Urinary bladder (tissue), 4 donors: ENCODE results near the gene WNT9A. TPM values are rescaled to one million over a fixed set of nuclear protein-coding genes. Genes with fewer than 3 reads are reported as not detected.

Experiments used
- DNase-seq: peaks from one replicate; pipeline ENCODE4 v3.0.0-alpha.2; 2015; ENCODE audit errors: extremely low spot score
- H3K27ac ChIP-seq: one replicate; pipeline ENCODE4 v1.5.1; 2013; ENCODE audit warnings: low read depth, mild to moderate bottlenecking, moderate library complexity
- H3K36me3 ChIP-seq: one replicate; pipeline ENCODE4 v1.6.1; 2013; ENCODE audit warnings: mild to moderate bottlenecking, moderate library complexity; ENCODE audit not compliant: insufficient read depth
- H3K4me1 ChIP-seq: one replicate; pipeline ENCODE4 v1.6.1; 2013; ENCODE audit warnings: mild to moderate bottlenecking, moderate library complexity; ENCODE audit not compliant: insufficient read depth
- H3K4me3 ChIP-seq: one replicate; pipeline ENCODE4 v1.5.1; 2013; ENCODE audit warnings: low read depth, low read length
- WGBS: extraction: QIAGEN DNeasy Blood & Tissue Kit; methylation state at CpG from one replicate; pipeline ENCODE4 v1.1.7; 2013; 5-methylcytosine and 5-hydroxymethylcytosine counted together
- polyA plus RNA-seq: library from polyadenylated mRNA; stranded (reverse); fragments of 200-250 nt; gene quantifications from one replicate; pipeline ENCODE4 v1.2.3, GENCODE V29; 2013
- total RNA-seq: library from RNA; depleted of rRNA; stranded (reverse); fragments of >200 nt; gene quantifications from one replicate; pipeline ENCODE4 v1.2.3, GENCODE V29; 2014
- donor health status: healthy with polysubstance abuse.
- donor health status: healthy.

WNT9A gene
- total and polyA plus RNA-seq, 2 donors: 2.7 to 9.4 TPM

- H3K27ac ChIP-seq: no peak overlapping the region
- WGBS: 79% methylated on average over 2 of the region's 2 CpGs
- H3K4me1 ChIP-seq: no peaks in the 10 kb centered on the region
- H3K36me3 ChIP-seq: no peaks in the 10 kb centered on the region
- no peak for DNase-seq
- no peak overlapping the region for H3K4me3 ChIP-seq
Observed at GRCh38 chr1:227909188-227909587, 38.5 kb downstream of the WNT9A start.

GRCh38 chr1:227908359-227908758 is 39.4 kb downstream of the WNT9A start:
- Histone ChIP-seq H3K4me3 (no peak overlapping the region), H3K4me1 (no peaks in the 10 kb centered on the region), H3K36me3 (no peaks in the 10 kb centered on the region), H3K27ac (no peak overlapping the region)
- WGBS: 70% methylated on average over 7 of the region's 7 CpGs
- DNase-seq: no peak

GRCh38 chr1:227907439-227908015 is 40.2 kb downstream of the WNT9A start:
- Histone ChIP-seq H3K4me1 (no peaks in the 10 kb centered on the region), H3K27ac (no peak overlapping the region), H3K4me3 (no peak overlapping the region), H3K36me3 (no peaks in the 10 kb centered on the region)
- no peak for DNase-seq
- 76% methylated on average over 13 of the region's 13 CpGs for WGBS

- Histone ChIP-seq H3K4me3 (no peak overlapping the region), H3K4me1 (no peaks in the 10 kb centered on the region), H3K27ac (no peak overlapping the region), H3K36me3 (no peaks in the 10 kb centered on the region)
- DNase-seq: no peak
- 91% methylated on average over 1 of the region's 1 CpG for WGBS
Observed at GRCh38 chr1:227906550-227907071, 41.1 kb downstream of the WNT9A start.

GRCh38 chr1:227905573-227906487 is 41.9 kb downstream of the WNT9A start:
- no peak for DNase-seq
- Histone ChIP-seq H3K27ac (no peak overlapping the region), H3K4me3 (no peak overlapping the region), H3K4me1 (no peaks in the 10 kb centered on the region), H3K36me3 (no peaks in the 10 kb centered on the region)
- WGBS: 85% methylated on average over 15 of the region's 15 CpGs

GRCh38 chr1:227904541-227905335 is 43.0 kb downstream of the WNT9A start:
- Histone ChIP-seq H3K4me3 (no peak overlapping the region), H3K27ac (no peak overlapping the region), H3K36me3 (no peaks in the 10 kb centered on the region), H3K4me1 (no peaks in the 10 kb centered on the region)
- 93% methylated on average over 14 of the region's 14 CpGs for WGBS
- DNase-seq: no peak

GRCh38 chr1:227903614-227904501 is 43.9 kb downstream of the WNT9A start:
- no peaks in the 10 kb centered on the region for H3K4me1 ChIP-seq
- no peak overlapping the region for H3K27ac ChIP-seq
- WGBS: 88% methylated on average over 22 of the region's 22 CpGs
- H3K36me3 ChIP-seq: no peaks in the 10 kb centered on the region
- H3K4me3 ChIP-seq: no peak overlapping the region
- DNase-seq: no peak

- H3K27ac ChIP-seq: no peak overlapping the region
- H3K4me3 ChIP-seq: no peak overlapping the region
- 93% methylated on average over 9 of the region's 9 CpGs for WGBS
- no peak for DNase-seq
- H3K36me3 ChIP-seq: no peaks in the 10 kb centered on the region
- H3K4me1 ChIP-seq: no peaks in the 10 kb centered on the region
Observed at GRCh38 chr1:227903061-227903521, 44.6 kb downstream of the WNT9A start.

GRCh38 chr1:227902641-227902990 is 45.1 kb downstream of the WNT9A start:
- Histone ChIP-seq H3K36me3 (no peaks in the 10 kb centered on the region), H3K4me3 (no peak overlapping the region), H3K27ac (no peak overlapping the region), H3K4me1 (no peaks in the 10 kb centered on the region)
- DNase-seq: no peak
- WGBS: 93% methylated on average over 9 of the region's 9 CpGs

- Histone ChIP-seq H3K36me3 (no peaks in the 10 kb centered on the region), H3K27ac (no peak overlapping the region), H3K4me1 (no peaks in the 10 kb centered on the region), H3K4me3 (no peak overlapping the region)
- no peak for DNase-seq
- 72% methylated on average over 11 of the region's 11 CpGs for WGBS
Observed at GRCh38 chr1:227901906-227902640, 45.7 kb downstream of the WNT9A start.

GRCh38 chr1:227901239-227901905 is 46.4 kb downstream of the WNT9A start:
- no peaks in the 10 kb centered on the region for H3K36me3 ChIP-seq
- no peak overlapping the region for H3K27ac ChIP-seq
- no peak for DNase-seq
- H3K4me3 ChIP-seq: no peak overlapping the region
- H3K4me1 ChIP-seq: no peaks in the 10 kb centered on the region
- 91% methylated on average over 13 of the region's 13 CpGs for WGBS

- Histone ChIP-seq H3K4me3 (no peak overlapping the region), H3K36me3 (no peaks in the 10 kb centered on the region), H3K4me1 (no peaks in the 10 kb centered on the region), H3K27ac (no peak overlapping the region)
- DNase-seq: no peak
- WGBS: 92% methylated on average over 13 of the region's 13 CpGs
Observed at GRCh38 chr1:227900571-227901051, 47.1 kb downstream of the WNT9A start.
